DND-41 (cell line): ENCODE data around the gene GLRA1.
"Not testable (repeated sequence)": the region's sequence is repeated elsewhere in the genome, so short reads cannot be mapped to it uniquely, and the experiment has no call there.

Experiments
- ATAC-seq: fragments of 200-7000 bp; cut with Tn5 transposase; 3 replicates; pipeline ENCODE4 v1.9.1; 2021; ENCODE audit warnings: low read depth; ENCODE audit not compliant: insufficient read depth
- DNase-seq: peaks from one replicate; pipeline ENCODE4 v3.0.0-alpha.2; 2020
- H2AFZ ChIP-seq: 2 replicates; pipeline ENCODE4 v1.6.0; 2012; ENCODE audit warnings: low read depth, low read length
- H3K27ac ChIP-seq: 2 replicates; pipeline ENCODE4 v1.5.1; 2012; ENCODE audit warnings: low read length, inconsistent platforms
- H3K27me3 ChIP-seq: fragments of 200-600 bp; sonication (generic); 2 replicates; pipeline ENCODE4 v1.6.0; 2012; ENCODE audit warnings: low read length, mild to moderate bottlenecking, inconsistent platforms; ENCODE audit not compliant: insufficient read depth, poor library complexity
- H3K36me3 ChIP-seq: 2 replicates; pipeline ENCODE4 v1.5.1; 2012; ENCODE audit warnings: low read length, inconsistent platforms; ENCODE audit not compliant: insufficient read depth
- H3K4me1 ChIP-seq: 2 replicates; pipeline ENCODE4 v1.5.1; 2012; ENCODE audit warnings: mild to moderate bottlenecking, low read length; ENCODE audit not compliant: insufficient read depth
- H3K4me2 ChIP-seq: 2 replicates; pipeline ENCODE4 v1.6.0; 2012; ENCODE audit warnings: mild to moderate bottlenecking, moderate library complexity, low read length, inconsistent platforms; ENCODE audit not compliant: insufficient read depth
- H3K4me3 ChIP-seq, 2 experiments: fragments of 200-600 bp in 1 of 2; shearing (Covaris generic) in 1 of 2; 2 replicates each; pipeline ENCODE4 v1.5.1; 2012 to 2016; ENCODE audit warnings: inconsistent platforms in 2 of 2, low read length in 2 of 2, mild to moderate bottlenecking in 2 of 2, low read depth in 1 of 2, moderate library complexity in 1 of 2
- H3K79me2 ChIP-seq: 2 replicates; pipeline ENCODE4 v1.6.0; 2012; ENCODE audit warnings: low read length, inconsistent platforms; ENCODE audit not compliant: insufficient read depth
- H3K9ac ChIP-seq: 2 replicates; pipeline ENCODE4 v1.6.0; 2012; ENCODE audit warnings: low read depth, mild to moderate bottlenecking, inconsistent platforms, low read length, moderate library complexity
- H3K9me3 ChIP-seq: 2 replicates; pipeline ENCODE4 v1.5.1; 2012; ENCODE audit warnings: low read length, moderate library complexity, mild to moderate bottlenecking, inconsistent platforms; ENCODE audit not compliant: insufficient read depth, severe bottlenecking
- H4K20me1 ChIP-seq: 2 replicates; pipeline ENCODE4 v1.6.0; 2012; ENCODE audit warnings: low read length; ENCODE audit not compliant: insufficient read depth
- EZH2 ChIP-seq: IDR thresholded peaks from 3 replicates; pipeline ENCODE4 v1.6.1; 2012; ENCODE audit warnings: borderline replicate concordance, low read depth, mild to moderate bottlenecking, moderate library complexity, low read length, inconsistent platforms; ENCODE audit not compliant: severe bottlenecking
- TF ChIP-seq, protein P1 (sequence below): IDR thresholded peaks from 2 replicates; pipeline ENCODE4 v1.5.1; 2012; ENCODE audit warnings: borderline replicate concordance, low read length, moderate library complexity, mild to moderate bottlenecking; ENCODE audit not compliant: poor library complexity, severe bottlenecking; ENCODE audit errors: extremely low read depth

GLRA1 gene

GRCh38 chr5:151855701-151856100 is 69.0 kb downstream of the GLRA1 start:
- no peak overlapping the region for H3K4me3 ChIP-seq
- no peak overlapping the region for H2AFZ ChIP-seq
- DNase-seq (no peak), ATAC-seq (no peak)
- no peaks in the 10 kb centered on the region for H4K20me1 ChIP-seq
- H3K36me3 ChIP-seq: no peaks in the 10 kb centered on the region
- H3K79me2 ChIP-seq: no peaks in the 10 kb centered on the region
- no peak overlapping the region for H3K27ac ChIP-seq
- no peak for TF ChIP-seq EZH2
- TF ChIP-seq, protein P1, sequence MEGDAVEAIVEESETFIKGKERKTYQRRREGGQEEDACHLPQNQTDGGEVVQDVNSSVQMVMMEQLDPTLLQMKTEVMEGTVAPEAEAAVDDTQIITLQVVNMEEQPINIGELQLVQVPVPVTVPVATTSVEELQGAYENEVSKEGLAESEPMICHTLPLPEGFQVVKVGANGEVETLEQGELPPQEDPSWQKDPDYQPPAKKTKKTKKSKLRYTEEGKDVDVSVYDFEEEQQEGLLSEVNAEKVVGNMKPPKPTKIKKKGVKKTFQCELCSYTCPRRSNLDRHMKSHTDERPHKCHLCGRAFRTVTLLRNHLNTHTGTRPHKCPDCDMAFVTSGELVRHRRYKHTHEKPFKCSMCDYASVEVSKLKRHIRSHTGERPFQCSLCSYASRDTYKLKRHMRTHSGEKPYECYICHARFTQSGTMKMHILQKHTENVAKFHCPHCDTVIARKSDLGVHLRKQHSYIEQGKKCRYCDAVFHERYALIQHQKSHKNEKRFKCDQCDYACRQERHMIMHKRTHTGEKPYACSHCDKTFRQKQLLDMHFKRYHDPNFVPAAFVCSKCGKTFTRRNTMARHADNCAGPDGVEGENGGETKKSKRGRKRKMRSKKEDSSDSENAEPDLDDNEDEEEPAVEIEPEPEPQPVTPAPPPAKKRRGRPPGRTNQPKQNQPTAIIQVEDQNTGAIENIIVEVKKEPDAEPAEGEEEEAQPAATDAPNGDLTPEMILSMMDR: no peak
- H3K4me2 ChIP-seq: no peak overlapping the region
- H3K9ac ChIP-seq: no peak overlapping the region
- no peaks in the 10 kb centered on the region for H3K9me3 ChIP-seq
- H3K27me3 ChIP-seq: no peaks in the 10 kb centered on the region
- no peaks in the 10 kb centered on the region for H3K4me1 ChIP-seq

GRCh38 chr5:151847871-151848270 is 76.8 kb downstream of the GLRA1 start:
- H3K27me3 ChIP-seq: no peaks in the 10 kb centered on the region
- no peak overlapping the region for H3K27ac ChIP-seq
- no peaks in the 10 kb centered on the region for H3K36me3 ChIP-seq
- no peaks in the 10 kb centered on the region for H4K20me1 ChIP-seq
- no peak overlapping the region for H3K9ac ChIP-seq
- H2AFZ ChIP-seq: no peak overlapping the region
- no peaks in the 10 kb centered on the region for H3K79me2 ChIP-seq
- no peaks in the 10 kb centered on the region for H3K4me1 ChIP-seq
- H3K9me3 ChIP-seq: no peaks in the 10 kb centered on the region
- TF ChIP-seq, protein P1: no peak
- TF ChIP-seq EZH2: no peak
- H3K4me3 ChIP-seq: no peak overlapping the region
- no peak overlapping the region for H3K4me2 ChIP-seq
- no peak for DNase-seq
- ATAC-seq: no peak

DNA sequence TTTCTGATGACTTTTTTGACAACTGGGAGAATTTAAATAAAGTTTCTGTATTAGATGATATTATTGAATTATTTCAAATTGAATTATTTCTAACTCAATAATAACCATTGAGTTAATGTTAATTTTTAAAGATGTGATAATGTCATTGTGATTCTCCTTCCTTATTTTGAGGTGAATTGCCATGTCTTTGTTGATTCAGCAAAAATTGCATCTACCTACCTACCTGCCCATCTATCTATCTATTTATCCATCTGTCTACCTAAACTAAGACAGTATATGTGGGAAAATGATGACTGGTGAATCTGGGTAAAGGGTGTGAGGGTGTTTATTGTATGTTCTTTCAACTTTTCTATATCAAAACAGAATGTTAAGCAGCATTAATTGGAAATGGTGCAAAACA is 77.9 kb downstream of the GLRA1 start:
- no peak overlapping the region for H2AFZ ChIP-seq
- H3K27ac ChIP-seq: no peak overlapping the region
- ATAC-seq (no peak), DNase-seq (no peak)
- H3K4me2 ChIP-seq: no peak overlapping the region
- no peaks in the 10 kb centered on the region for H3K27me3 ChIP-seq
- no peak overlapping the region for H3K4me3 ChIP-seq
- no peaks in the 10 kb centered on the region for H3K9me3 ChIP-seq
- H4K20me1 ChIP-seq: no peaks in the 10 kb centered on the region
- no peaks in the 10 kb centered on the region for H3K4me1 ChIP-seq
- H3K9ac ChIP-seq: no peak overlapping the region
- no peaks in the 10 kb centered on the region for H3K36me3 ChIP-seq
- no peaks in the 10 kb centered on the region for H3K79me2 ChIP-seq
- TF ChIP-seq, protein P1: no peak
- no peak for TF ChIP-seq EZH2

DNA sequence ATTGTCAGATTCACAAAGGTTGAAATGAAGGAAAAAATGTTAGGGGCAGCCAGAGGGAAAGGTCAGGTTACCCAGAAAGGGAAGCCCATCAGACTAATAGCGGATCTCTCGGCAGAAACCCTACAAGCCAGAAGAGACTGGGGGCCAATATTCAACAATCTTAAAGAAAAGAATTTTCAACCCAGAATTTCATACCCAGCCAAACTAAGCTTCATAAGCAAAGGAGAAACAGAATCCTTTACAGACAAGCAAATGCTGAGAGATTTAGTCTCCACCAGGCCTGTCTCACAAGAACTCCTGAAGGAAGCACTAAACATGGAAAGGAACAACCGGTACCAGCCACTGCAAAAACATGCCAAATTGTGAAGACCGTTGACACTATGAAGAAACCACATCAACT is 91.8 kb downstream of the GLRA1 start:
- H3K9me3 ChIP-seq, H3K27ac ChIP-seq, H3K36me3 ChIP-seq, H3K79me2 ChIP-seq, H3K4me2 ChIP-seq, H2AFZ ChIP-seq, H4K20me1 ChIP-seq, H3K4me3 ChIP-seq, DNase-seq, ATAC-seq, H3K4me1 ChIP-seq, H3K9ac ChIP-seq, H3K27me3 ChIP-seq: not testable (repeated sequence)
